Muscle of back (tissue), 11 donors: Measurements from ENCODE around the gene ATP5F1B. TPM values are rescaled to one million over a fixed set of nuclear protein-coding genes. Genes with fewer than 3 reads are reported as not detected.

ENCODE experiments used
- DNase-seq, 3 donors: peaks; one replicate each; pipeline versions ENCODE4 v3.0.0 to v3.0.0-alpha.2; 2013
- polyA plus RNA-seq, 10 donors: library from polyadenylated mRNA; unstranded; fragments of 120-200 nt; gene quantifications; one replicate each; pipeline ENCODE4 v1.2.1, GENCODE V29; 2013; ENCODE audit not compliant: insufficient read length in 10 of 10

The ATP5F1B gene
- polyA plus RNA-seq, 10 donors: 633 to 783 (median 709) TPM

- DNase-seq: peak in 1 of 3 donors; percentile 25
Measured at GRCh38 chr12:56629459-56630179, 16.2 kb downstream of the ATP5F1B start.

GRCh38 chr12:56628671-56629458 is 16.9 kb downstream of the ATP5F1B start:
- peak; percentile 53 to 88 (median 78) for DNase-seq

GRCh38 chr12:56626701-56627100 is 19.1 kb downstream of the ATP5F1B start:
- DNase-seq: no peak

DNA sequence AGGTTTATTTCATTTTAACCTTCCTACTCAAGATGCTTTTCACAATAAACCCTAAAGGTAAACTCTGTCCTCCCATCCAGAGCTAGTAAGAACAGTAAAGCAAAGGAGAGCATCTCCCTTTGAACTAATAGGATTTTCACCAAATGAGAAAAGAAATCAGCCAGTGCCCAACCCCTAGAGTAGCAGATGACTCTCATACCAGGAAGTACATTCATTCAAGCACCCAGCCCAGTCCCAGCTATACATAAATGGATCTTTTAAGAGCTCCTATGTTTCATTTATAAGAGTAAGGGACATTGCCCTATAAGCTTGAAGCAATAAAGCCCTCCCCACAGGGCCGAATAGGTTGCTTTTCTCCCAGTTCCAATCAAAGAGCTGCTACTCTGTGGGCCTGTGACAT is 23.2 kb downstream of the ATP5F1B start:
- DNase-seq: no peak

DNA sequence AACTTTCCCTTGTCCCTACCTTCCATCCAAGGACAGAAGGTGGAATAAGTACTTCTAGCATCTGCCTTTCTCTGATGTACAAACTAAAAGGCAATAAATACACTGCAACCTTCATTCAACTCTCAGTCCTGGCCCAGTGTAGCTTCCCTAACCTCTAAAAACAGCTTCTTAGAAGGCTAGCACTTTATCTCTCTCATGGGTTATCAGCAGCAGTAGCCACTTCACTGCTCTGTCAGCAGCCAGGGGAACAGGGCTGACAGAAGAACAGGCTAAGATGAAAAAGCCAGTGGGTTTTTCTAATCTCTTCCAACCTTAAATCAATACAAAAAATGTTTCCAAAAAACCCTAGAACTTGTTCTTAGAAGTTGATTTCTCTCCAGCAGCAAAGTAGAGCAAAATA is 28.9 kb downstream of the ATP5F1B start:
- no peak for DNase-seq

DNA sequence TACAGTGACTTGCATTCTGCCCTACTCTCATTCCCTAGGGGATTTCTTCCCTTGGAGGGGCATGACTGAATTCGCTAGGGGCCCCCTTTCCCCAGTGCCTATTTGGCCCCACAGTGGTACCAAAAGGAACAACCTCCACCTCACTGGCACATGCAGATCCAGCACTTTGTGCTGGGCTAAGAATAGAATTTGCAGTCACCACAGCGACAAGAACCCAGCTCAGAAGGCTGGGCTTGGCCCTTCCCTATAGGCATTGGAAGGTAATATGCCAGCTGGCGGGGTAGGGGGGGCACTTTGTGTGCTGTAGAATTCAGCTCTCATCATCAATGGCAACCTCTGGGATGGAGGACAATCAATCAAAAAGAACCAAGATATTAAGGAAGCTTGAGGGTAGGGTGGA is 29.5 kb downstream of the ATP5F1B start:
- no peak for DNase-seq

- no peak for DNase-seq
Measured at GRCh38 chr12:56614627-56615026, 31.2 kb downstream of the ATP5F1B start.

DNA sequence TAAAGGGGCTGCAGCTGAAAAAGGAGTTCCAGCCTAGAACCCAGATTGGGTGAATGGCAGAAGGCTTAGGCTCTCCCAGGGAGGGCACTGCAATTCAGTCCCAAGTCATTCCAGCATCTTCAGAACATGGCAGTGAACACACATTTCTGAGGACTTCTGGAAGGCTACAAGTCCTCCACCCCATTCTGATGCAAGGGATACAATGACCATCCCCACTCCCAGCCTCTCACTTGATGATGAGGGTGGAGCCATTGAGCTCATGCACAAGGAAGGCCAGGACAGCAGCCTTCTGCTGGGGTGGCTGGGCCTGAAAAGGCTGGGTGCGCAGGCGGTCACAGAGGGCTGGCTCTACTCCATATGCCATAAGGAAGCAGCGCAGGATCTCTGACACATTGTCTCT is 41.4 kb downstream of the ATP5F1B start:
- DNase-seq: no peak

GRCh38 chr12:56602239-56602638 is 43.5 kb downstream of the ATP5F1B start:
- DNase-seq: no peak

DNA sequence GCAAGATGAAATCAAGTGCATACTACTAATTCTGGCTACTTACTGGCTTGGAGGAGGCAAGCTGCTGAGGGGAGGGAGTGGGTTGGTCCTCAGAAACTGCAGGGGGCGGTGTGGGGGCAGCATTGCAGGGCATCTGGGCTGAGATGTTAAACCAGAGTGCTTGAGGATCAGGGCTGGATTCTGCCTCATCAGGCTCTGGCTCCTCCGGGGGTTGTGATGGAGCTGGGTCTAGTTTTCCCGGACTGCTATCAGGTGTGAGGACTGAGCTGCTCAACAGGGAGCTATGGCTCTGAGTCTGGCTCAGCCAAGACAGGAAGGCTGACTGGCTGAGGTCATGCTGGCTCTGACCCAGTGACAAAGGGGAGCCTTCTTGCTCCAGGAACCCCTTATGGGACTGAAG is 44.3 kb downstream of the ATP5F1B start:
- DNase-seq: no peak

DNA sequence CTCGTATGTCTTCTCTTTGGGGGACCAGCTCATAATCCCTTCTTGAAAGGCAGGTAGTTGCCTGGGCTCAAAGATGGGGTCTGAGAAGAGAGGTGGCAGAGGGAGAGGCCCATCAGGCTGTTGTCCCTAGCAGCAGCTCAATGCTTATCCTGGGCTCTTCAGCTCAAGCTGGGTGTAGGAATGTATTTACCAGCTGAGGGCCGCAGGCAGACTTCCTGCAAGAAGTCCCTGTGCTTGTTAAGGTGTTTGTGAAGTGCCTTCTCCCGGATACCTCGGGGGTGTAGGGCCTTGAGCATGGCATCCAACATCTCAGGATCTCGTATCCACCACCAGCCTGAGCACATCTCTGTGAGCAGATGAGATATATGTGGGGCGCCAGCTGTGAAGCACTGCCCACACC is 45.0 kb downstream of the ATP5F1B start:
- no peak for DNase-seq

DNA sequence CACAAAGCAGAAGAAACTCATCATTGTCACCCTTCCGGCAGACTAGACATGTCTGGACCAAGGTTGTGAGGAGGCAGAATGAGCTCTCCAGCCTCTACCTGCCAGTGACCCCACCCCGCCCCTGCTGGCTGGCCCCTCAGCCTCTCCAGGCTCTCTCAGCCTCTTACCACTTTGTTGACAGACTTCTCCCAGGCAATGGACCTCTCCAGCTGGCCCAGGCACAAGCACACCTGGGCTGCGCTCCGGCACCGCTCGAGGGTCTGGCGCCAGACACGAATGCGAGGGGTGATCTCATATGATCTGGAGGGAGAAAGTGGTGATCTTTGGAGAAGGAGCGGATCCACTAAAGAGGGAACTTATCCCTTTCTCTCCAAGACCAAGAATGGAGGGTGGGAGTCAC is 46.0 kb downstream of the ATP5F1B start:
- DNase-seq: no peak

DNA sequence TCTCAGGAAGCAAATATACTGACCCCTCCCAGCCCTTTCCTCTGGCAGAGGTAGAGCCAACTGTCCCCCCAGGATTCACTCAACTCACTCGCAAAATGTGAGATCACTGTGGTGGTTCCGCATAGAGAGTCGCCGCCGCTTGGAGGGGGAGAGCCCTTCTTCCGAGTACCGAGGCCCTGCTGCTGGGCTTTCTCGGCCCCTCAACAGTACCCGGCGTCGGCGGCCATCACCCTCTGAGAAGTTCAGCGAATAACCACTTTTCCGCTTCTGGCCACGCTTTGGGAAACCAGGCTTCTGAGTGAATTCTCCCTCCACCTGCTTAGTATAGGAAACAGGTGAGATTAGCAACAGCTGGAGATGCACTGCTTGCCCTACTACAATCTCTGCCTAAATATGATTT is 46.7 kb downstream of the ATP5F1B start:
- no peak for DNase-seq

DNA sequence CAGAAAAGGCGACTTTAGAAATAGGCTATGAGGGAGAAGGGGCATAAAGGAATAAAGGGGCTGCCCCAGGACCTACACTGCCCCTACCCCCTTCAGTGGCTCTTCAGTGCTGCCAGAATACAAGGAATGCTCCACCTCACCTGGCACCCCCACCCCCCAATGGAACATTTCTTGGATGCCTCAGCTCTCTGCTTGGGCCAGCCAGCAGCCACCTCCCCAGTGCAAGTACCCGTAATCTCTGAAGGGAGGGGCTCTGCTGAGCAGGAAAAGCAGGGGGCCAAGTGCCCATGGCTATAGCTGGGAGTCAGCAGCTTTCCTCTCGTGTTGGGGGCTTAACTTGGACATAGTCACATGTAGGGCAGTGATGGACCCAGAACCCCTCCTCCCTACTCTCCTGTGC is 49.0 kb downstream of the ATP5F1B start:
- DNase-seq: no peak

DNA sequence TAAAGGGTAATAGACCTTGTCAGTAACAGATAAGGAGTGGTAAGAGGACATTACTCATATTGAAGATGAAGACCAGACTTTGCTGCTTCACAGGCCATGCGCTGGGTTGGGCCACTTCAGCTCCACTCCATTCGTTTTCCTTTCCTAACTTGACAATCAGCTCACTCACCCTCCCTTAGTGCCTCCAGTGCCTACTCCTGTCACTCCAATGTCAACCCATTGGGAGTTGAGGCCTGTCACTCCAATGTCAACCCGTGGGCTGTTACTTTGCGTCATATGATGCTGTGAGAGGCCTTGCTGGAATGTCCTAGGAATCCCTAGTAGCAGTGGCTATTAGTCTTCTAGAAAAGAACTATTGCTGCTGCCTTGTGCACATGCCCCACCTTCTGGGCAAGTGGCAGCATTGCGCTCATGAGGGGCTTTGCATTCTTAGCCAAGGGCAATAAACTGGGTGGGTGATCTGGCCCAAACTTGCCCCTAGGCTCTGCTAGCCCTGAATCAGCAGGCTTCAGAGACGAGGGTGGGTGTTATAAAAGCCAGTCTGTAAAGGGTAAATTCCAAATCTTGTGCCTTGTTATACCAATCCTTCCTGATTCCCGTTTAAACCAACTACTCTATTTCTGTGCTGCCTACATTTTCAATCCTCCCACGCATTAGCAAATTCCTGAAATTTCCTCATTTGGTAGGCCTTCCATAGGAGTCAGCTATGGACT is 51.7 kb downstream of the ATP5F1B start:
- DNase-seq: peak; percentile 30 to 74 (median 45)

DNA sequence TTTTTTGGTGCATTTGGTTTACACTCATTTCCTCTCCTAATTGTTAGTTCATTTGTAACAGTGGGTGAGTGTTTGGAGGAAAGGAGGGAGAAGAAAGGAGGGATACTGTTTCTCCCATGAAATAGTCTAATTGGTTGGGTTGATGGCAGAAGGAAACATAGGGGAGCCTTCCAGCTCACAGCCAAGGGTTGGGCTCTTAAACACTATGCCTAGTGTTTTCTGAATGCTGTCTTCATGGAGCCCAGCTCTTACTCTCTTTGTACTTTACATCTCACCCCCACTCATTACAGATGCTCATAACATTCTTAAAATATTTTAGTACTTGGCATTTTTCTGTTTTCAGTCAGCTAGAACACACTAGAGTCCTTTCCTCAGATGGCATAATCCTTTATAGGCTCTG is 53.8 kb downstream of the ATP5F1B start:
- DNase-seq: no peak

DNA sequence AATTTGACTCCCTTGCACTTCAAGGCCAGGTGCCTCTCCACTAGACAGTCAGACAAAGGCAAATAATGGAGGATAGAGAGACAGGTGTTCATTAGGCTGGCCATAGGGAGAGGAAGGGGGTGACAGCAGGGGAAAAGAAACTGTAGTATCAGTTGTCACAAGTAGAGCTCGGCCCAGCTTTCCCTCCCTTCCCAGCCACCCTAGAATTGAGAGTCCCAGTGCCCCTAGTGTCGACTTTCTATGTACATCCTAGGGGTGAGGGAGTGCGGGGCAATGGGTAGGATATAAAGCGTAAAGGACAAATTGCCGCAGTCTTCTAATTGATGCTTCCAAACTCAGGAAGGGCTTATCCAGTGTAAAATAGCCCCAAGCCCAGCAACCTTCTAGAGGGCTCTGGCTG is 54.7 kb downstream of the ATP5F1B start:
- no peak for DNase-seq

GRCh38 chr12:56590237-56590830 is 55.5 kb downstream of the ATP5F1B start:
- DNase-seq: no peak

DNA sequence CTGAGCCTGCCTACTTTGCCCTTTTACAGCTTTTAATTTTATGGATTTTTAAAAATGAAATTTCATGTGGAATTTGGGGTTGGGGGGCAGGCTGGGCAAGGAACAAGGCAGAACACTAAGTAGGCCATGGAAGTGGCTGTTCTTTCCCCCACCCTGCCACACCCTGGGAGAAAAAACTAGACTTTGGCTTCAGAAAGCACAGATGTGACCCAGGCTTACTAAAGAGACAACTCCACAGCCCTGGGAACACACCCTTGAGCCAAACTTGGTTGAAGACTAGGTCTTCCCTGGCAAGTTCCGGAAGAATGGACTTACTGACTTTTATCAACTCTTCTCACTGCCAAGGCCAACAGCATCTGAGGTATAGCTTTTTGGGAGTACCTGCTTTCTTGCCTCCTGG is 56.0 kb downstream of the ATP5F1B start:
- DNase-seq: no peak
